NT2/D1 (cell line): ENCODE measurements around the gene IRF2.

Experiments
- YY1 ChIP-seq: IDR thresholded peaks from 2 replicates; pipeline ENCODE4 v1.6.1; 2011; ENCODE audit not compliant: insufficient read length, insufficient read depth
- ZNF274 ChIP-seq: IDR thresholded peaks from 2 replicates; pipeline ENCODE4 v1.6.1; 2011; ENCODE audit warnings: mild to moderate bottlenecking, low read depth, low read length

GRCh38 chr4:184453365-184454160 is 20.8 kb downstream of the IRF2 start:
- TF ChIP-seq ZNF274 (no peak), YY1 (no peak)
